Urothelium cell line (cell line): ENCODE results near the gene SMAD6.

Source experiments
- DNase-seq: peaks from one replicate; pipeline ENCODE4 v3.0.0; 2011; ENCODE audit warnings: low spot score, mixed read lengths
- FAIRE-seq: peaks from 2 replicates; lab custom pipeline; 2011; peaks lifted over from hg19 to GRCh38; lab: Jason Lieb, UNC

The SMAD6 gene

GRCh38 chr15:66718220-66718988, 16.4 kb downstream of the SMAD6 start:
- FAIRE-seq (peak; percentile 27), DNase-seq (no peak)

- FAIRE-seq = no peak
- DNase-seq = no peak
Observed at GRCh38 chr15:66719471-66719870, 17.4 kb downstream of the SMAD6 start.

- DNase-seq (no peak), FAIRE-seq (no peak)
Observed at GRCh38 chr15:66720206-66721010, 18.4 kb downstream of the SMAD6 start.

DNA sequence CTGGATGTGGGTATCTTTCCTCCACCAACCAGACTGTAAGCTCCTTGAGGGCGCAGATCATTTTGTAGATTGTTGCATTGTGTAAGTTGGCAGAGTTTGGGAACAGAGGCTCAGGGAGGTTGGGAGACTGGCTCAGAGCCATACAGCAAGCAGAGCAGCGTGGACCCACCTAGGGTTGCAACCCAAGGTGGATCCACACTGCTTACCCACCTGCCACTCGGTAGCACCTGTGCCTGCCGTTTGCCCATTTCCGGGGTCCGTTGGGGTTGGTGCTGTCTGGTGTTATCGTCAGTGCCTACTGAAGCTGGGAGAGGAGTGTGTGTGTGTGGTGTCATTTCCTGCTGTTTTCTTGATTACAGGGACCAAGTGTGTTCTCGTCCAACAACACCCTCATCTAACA, 19.0 kb downstream of the SMAD6 start:
- FAIRE-seq = no peak

GRCh38 chr15:66721501-66721937, 19.5 kb downstream of the SMAD6 start:
- FAIRE-seq (peak; percentile 74), DNase-seq (no peak)

More for the DNA sequence above, 19.0 kb downstream of the SMAD6 start:
- no peak for DNase-seq

GRCh38 chr15:66721954-66722353, 19.9 kb downstream of the SMAD6 start:
- no peak for DNase-seq
- no peak for FAIRE-seq

DNA sequence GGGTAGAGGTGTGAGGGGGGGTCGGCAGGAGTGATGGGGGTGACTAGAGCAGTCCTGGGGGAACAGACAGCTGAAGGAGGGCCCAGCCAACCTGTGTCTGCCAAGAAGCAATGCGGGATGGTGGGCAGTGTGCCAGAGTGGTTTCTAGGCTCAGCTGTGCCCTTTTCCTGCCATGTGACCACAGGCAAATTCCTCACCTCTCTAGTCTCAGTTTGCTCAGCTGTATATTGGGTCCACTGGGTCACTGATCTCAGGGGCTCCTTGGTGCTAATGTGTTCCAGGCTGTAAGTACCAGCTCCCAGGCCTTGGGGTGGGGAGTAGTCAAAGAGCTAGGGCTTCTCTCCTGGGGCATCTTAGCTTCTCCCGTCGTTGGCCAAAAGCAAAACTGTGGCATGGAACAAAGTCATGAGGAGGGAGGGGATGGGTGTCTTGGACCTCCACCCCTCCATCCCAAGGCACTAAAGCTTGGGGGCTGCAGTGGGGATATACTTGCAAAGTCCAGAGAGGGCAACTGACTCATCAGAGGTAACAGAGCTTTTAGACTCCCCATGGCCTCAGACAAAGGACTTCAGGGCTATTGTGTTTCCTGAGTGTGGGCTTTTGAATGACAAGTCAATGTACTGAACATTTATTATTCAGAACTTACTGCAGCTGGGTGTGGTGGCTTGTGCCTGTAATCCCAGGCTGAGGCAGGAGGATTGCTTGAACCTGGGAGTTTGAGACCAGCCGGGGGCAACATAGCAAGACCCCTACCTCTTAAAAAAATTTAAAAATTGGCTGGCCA, 20.9 kb downstream of the SMAD6 start:
- no peak for FAIRE-seq
- DNase-seq = no peak

GRCh38 chr15:66723826-66724731, 22.0 kb downstream of the SMAD6 start:
- FAIRE-seq (no peak), DNase-seq (no peak)

DNA sequence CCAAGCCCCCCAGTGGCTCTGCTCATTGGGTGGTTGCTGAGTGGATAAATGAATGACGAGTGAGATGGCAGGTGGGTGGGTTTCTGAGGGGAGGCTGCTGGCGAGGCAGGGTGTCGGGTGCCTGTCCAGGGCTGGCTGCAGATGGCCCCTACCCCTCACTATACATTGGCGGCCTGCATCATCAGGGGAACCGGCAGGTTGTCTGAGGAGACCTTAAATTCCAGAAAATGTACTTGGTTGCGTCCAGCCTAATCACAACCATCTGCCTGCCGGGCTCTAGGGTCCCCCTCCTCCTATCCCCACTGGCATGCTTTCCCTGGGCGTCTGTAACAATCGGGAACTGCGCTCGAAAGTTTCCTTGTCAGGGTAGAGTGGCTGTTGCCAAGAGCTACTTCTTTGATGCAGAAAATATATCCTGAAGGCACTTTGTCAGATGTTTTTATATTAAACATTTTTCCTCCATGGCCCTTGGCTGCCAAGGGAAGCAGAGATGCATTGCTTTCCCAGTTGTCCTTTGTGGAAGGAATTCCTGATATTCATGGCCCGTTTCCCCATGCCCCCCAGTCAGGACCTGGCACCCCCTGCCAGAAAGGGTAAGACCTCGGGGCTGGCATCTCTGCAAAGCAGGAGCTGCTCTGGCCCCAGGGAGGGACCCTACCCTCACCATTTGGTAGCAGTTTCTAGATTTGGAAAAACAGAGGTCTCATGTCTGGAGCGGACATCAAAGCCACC, 22.9 kb downstream of the SMAD6 start:
- no peak for DNase-seq
- FAIRE-seq = no peak

- no peak for FAIRE-seq
- no peak for DNase-seq
Observed at GRCh38 chr15:66725464-66725785, 23.4 kb downstream of the SMAD6 start.

DNA sequence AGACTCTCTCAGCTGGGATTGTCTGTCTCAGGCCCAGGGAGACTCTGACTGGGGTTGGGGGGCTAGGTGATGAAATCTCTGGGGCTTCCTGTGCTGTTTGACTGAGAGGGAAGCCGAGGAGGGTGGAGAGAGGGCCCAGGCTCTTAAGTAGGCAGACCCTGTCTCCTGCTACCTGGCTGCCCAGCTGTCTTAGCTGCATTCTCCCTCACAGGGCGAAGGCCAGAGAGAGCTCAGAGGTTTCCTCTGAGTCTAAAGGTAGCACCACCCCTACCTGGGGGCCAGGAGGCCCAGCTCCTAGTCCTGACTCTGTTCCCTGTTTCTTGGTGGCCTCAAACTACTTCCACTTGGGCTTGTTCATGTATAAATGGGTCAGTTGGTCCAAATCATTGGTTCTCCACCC, 24.4 kb downstream of the SMAD6 start:
- FAIRE-seq (no peak), DNase-seq (no peak)

DNA sequence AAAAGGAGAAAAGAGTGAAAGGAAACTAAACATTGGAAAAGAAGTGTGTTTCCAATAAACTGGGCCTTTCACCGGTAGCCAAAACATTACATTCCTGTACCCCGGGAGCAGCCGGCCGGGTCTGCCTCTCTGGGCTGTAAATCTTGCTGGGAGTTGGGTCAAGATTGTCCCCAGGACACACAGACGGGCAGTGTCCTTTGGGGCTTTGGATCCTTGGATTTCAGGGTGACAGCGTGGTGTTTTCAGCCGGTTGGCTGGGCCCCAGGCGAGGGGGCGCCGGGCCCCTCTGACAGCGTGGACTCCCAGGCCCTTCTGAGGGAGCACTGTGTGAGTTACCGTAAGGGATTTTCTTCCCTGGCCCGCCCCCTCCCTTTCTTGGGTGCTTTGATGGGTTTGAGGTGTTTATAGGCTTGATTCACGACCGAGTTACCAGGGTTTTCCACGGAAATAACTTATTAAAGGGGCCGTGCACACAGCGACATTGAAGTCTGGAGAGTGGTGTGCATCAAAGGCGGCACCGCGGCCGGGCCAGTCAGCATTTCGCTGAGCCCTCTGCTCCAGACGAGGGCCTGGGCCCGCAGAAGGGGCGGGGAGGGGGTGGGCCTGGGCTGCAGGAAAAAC, 27.4 kb downstream of the SMAD6 start:
- DNase-seq (no peak), FAIRE-seq (no peak)

DNA sequence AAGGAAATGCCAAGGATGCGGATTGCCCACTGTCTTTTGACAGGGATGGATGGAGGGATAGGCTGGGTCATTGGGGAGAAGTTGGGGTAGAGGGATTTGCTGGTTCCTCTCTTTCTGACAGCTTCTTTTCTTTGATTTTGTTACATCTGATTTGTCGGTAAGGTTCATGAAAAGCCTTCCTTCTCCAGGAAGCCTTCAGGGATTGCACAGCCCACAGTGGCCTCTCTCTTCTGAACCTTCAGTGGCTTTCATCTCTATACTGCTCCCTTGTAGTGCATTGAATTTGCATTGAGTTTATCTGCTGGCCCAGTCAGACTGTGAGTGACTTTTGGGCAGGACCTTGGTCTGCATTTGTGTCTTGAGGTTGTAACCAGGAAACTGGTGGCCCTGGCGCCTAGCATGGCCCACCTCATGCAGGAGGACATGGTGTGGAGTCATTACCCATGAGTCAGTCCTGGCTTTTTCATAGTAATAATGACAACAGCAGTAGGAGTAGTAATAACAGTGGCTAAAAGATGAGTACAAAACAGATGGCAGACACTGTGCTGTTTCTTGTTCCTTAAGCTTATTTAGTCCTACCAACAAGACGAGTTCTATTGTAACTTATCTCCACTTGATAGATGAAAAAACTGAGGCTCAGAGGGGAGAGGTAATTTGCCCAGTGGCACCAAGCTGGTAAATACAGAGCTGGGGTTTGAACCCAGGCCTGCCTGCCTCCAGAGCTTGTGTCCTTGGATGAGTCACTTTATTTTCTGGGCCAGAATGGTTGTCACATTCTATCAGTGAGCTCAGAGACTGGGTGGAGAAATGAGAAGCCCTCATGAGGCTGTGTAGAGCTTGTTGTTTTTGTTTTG, 28.4 kb downstream of the SMAD6 start:
- FAIRE-seq = no peak
- DNase-seq = no peak

DNA sequence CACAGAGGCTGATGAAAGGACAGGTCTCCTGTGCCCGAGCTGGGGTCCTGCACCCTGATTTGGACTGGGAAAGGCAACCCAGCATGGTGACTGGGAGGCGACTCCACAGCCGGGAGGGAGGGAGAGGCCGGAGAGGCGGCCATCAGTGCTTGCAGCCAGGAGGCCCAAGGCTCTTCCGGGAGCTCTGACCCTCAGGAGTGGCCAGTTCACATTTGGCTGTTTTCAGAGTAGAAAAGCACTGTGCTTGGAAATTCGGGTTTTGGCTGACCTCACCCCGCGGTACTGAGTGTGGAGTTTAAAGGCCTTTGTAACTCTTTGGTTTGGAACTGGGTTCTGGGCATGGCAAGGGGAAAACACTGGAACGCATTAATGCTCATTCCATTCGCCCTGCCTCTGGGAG, 31.9 kb downstream of the SMAD6 start:
- FAIRE-seq = no peak

DNA sequence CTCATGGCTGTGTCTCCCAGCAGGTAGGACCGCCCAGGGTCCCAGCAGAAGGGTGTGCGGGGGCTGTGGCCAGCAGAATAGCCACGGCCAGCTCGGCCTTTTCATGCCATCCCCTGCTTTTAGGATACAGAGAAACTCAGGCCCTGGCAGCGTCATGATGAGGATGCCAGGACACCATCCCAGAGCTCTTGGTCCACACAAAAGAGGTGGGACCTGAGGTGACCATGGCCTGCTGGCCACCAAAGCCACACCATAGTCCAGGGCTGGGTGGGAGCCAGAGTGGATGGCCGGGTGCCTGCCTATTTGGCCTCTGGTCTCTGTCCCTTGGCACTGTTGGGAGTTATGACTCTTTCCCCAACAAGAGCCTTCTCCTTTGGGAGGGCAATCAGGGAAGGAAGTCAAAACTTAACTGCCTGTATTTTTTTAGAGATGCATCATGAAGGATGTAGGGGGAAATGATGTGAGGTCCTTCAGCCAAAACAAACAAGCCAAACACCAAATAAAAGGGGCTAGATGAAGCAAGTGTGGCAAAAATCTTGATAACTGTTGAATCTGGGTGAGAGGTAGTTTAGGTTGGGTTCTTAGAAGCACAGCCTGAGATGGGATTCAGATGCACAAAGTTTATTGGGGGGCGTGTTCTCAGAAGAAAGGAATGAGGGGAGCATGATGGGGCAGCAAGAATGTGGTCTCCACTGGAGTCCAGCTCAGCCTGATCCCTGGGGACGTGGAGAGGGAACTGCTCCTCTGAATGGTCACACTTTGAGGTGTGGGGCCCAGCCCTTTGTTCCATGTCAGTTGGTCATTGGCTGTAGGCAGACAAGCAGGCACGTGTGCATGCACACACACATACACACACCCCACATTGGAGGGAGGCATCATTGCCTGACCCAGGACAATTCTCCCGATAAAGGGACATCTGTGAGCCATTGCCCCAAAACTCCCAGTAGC, 33.2 kb downstream of the SMAD6 start:
- FAIRE-seq (peak; percentile 55), DNase-seq (no peak)

More for the DNA sequence above, 31.9 kb downstream of the SMAD6 start:
- DNase-seq = no peak

DNA sequence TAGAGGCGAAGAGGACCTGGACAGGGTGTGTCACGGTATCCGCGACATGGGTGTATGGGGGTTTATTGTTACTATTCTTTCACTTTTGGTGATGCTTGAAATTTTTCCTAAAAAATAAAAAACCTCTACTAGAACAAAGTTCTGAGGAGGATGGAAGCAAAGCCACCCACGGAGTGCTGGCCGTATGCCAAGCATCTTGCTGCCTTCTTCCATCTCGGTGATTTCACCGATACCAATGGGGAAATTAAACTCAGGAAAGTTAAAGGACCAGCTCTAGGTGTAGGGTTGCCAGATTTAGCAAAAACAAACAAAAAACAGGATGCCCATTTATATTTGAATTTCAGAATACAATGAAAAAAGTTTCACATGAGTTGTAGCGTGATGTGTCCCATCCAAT, 33.9 kb downstream of the SMAD6 start:
- DNase-seq = no peak
- no peak for FAIRE-seq

GRCh38 chr15:66737243-66738010, 35.4 kb downstream of the SMAD6 start:
- FAIRE-seq (no peak), DNase-seq (no peak)
